Measurements from ENCODE around the gene STK32C.
"Not testable (repeated sequence)": the region's sequence is repeated elsewhere in the genome, so short reads cannot be mapped to it uniquely, and the experiment has no call there.

Gene STK32C

DNA sequence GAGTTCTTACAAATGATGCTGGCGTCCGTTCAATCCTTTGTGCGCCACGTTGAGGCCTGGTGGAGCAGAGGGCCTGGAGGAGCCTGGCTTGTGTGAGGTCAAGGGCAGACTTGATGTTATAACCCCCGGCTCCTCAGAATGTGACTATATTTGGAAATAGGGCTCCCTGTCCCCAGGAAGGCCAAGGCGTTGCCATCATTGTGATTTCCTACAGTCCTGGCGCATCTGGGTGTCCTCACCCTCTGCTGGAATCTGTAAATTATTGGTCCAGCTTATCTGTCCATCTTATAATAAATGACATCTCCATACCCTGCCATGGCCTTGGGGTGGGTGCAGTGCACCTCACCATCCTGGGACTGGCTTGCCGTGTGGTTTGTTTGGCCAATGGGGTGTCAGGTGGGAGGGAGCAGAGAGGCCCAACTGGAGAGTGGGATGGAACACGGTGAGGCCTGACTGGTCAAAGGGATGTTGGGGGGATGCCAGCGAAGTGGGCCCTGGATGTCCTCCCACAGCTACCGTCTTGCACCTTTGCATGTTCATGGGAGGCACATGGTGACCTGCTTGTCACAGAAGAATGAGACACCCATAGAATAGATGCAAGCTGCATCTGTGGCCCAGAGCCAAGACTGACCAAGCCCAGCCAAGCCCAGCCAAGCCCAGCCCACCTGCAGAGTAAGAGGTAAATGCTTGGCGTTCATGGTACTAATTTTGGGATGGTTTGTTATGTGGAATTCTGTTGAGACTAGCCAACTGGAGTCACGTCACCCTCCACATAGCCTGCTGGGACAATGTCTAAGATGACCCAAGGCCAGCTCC lies 13.1 kb upstream of the STK32C start:
- H3K4me3 ChIP-seq (ENCODE audit: low read depth, low read length): no peak overlapping the region
- TF ChIP-seq, protein P1, sequence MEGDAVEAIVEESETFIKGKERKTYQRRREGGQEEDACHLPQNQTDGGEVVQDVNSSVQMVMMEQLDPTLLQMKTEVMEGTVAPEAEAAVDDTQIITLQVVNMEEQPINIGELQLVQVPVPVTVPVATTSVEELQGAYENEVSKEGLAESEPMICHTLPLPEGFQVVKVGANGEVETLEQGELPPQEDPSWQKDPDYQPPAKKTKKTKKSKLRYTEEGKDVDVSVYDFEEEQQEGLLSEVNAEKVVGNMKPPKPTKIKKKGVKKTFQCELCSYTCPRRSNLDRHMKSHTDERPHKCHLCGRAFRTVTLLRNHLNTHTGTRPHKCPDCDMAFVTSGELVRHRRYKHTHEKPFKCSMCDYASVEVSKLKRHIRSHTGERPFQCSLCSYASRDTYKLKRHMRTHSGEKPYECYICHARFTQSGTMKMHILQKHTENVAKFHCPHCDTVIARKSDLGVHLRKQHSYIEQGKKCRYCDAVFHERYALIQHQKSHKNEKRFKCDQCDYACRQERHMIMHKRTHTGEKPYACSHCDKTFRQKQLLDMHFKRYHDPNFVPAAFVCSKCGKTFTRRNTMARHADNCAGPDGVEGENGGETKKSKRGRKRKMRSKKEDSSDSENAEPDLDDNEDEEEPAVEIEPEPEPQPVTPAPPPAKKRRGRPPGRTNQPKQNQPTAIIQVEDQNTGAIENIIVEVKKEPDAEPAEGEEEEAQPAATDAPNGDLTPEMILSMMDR (IDR thresholded peaks at IDR 0.05; ENCODE audit: insufficient read depth, low read depth, low read length, missing control alignments): no peak
- DNase-seq (ENCODE audit: low read depth): no peak

DNA sequence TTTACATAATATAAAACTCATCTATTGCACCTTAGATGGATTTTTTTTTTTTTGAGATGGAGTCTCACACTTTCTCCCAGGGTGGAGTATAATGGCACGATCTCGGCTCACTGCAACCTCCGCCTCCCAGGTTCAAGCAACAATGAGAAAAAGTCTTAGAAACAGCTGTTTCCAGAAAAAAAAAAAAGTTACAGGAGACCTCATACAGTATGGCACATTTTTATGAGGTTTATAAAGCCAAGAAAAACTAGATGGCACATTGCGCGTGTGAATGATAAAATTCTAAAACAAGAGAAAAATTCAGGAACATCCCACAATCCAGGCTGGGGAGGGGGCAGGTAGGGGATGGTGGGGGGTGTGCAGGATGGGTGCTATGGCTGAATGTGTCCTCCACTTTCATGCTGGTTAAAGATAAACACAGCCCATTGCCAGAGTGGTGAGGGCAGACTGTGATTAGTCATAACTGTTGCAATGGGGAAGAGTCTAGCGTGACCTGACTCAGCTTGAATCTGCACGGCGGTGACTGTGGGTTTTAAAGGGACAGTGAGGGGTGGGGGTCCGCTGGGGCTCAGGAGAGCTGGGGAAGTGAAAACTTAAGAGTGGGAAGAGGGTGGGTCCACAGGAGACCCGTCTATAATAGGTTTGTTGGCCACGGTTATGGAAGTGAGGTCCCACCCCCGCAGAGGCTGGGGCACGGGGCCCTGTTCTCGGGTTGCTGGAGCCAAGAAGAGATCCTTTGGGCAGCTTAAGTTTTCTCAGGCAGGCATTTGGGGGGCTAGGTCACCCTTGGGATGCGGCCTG lies 12.3 kb upstream of the STK32C start:
- peak; percentile 84 for DNase-seq (ENCODE audit: low read depth)
- 0 out of 2 replicates have a peak overlapping the region, but pooled peaks have one; percentile 5 for H3K4me3 ChIP-seq (ENCODE audit: low read depth, low read length)
- TF ChIP-seq, protein P1 (IDR thresholded peaks at IDR 0.05; ENCODE audit: insufficient read depth, low read depth, low read length, missing control alignments): no peak

GRCh38 chr10:132317477-132317876 lies 9.7 kb upstream of the STK32C start:
- not testable (repeated sequence) for H3K4me3 ChIP-seq (ENCODE audit: low read depth, low read length); DNase-seq (ENCODE audit: low read depth)

- TF ChIP-seq, protein P1 (IDR thresholded peaks at IDR 0.05; ENCODE audit: insufficient read depth, low read depth, low read length, missing control alignments): no peak
- no peak for DNase-seq (ENCODE audit: low read depth)
- no peak overlapping the region for H3K4me3 ChIP-seq (ENCODE audit: low read depth, low read length)
Observed at GRCh38 chr10:132316133-132316532, 8.4 kb upstream of the STK32C start.

GRCh38 chr10:132314881-132315280 lies 7.1 kb upstream of the STK32C start:
- not testable (repeated sequence) for DNase-seq (ENCODE audit: low read depth); H3K4me3 ChIP-seq (ENCODE audit: low read depth, low read length)

DNA sequence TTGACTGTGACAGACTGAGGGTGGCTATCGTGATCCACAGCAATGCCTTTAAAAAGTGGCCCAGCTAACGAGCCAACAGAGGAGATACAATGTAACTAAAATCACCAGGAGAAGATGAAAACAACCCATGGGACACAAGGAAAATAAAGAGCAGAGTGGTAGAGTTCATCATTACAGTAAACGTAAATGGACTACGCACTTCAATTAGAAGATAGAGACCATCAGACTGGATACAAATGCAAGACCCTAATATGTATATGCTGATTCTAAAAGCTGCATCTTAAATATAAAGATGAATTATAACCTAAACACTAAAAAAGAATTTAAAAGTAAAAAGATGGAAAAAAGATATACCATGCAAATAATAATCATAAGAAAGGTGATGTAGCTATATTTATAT lies 6.6 kb upstream of the STK32C start:
- no peak for DNase-seq (ENCODE audit: low read depth)
- H3K4me3 ChIP-seq (ENCODE audit: low read depth, low read length): no peak overlapping the region
- TF ChIP-seq, protein P1 (IDR thresholded peaks at IDR 0.05; ENCODE audit: insufficient read depth, low read depth, low read length, missing control alignments): no peak

GRCh38 chr10:132313865-132314264 lies 6.1 kb upstream of the STK32C start:
- DNase-seq (ENCODE audit: low read depth): no peak
- TF ChIP-seq, protein P1 (IDR thresholded peaks at IDR 0.05; ENCODE audit: insufficient read depth, low read depth, low read length, missing control alignments): no peak
- H3K4me3 ChIP-seq (ENCODE audit: low read depth, low read length): no peak overlapping the region

Data from GM12865 (cell line).